K562 (cell line): ENCODE data around the gene SKIDA1. TPM values are rescaled to one million over a fixed set of nuclear protein-coding genes. Genes with fewer than 3 reads are reported as not detected.

ENCODE experiments used
- ATAC-seq: fragments of 200-7000 bp; cut with Tn5 transposase; 3 replicates; pipeline ENCODE4 v1.9.1; 2020; ENCODE audit warnings: moderate library complexity
- BruUV-seq: library from RNA; stranded (reverse); fragments of 400-500 nt; replicated peaks from 2 replicates; lab custom pipeline; 2021; lab: Mats Ljungman, UMichigan
- CTCF ChIA-PET: fragments of 300-600 bp; formaldehyde crosslinking; extraction: SDS; loops from one replicate; lab custom pipeline; 2021; ENCODE audit warnings: low intra/inter-chr PET ratio; lab: Yijun Ruan, JAX
- POLR2A ChIA-PET: fragments of 300-600, 350-650 bp; sonication (Branson Sonifier 250); formaldehyde crosslinking; extraction: SDS; loops from one replicate; lab custom pipeline; 2021; ENCODE audit warnings: antibody characterized with exemption, inconsistent platforms; lab: Yijun Ruan, JAX
- DNase-seq, 4 experiments: peaks; one replicate each; pipeline versions ENCODE4 v3.0.0 to v3.0.0-alpha.2; 2011 to 2018; ENCODE audit warnings: low spot score in 3 of 4, mixed read lengths in 3 of 4; ENCODE audit errors: extremely low read depth in 1 of 4
- FAIRE-seq: peaks from 2 replicates; lab custom pipeline; 2011; peaks lifted over from hg19 to GRCh38; lab: Jason Lieb, UNC
- H2AFZ ChIP-seq: 2 replicates; pipeline ENCODE4 v1.6.0; 2011; ENCODE audit warnings: low read depth, low read length, control low read depth, inconsistent platforms
- H3K27ac ChIP-seq: fragments of 200-600 bp; 3 replicates; pipeline ENCODE4 v1.8.0; 2011; ENCODE audit warnings: low read depth, mild to moderate bottlenecking, control low read depth, inconsistent platforms, low read length, moderate library complexity, mixed read lengths; ENCODE audit errors: extremely low read depth
- H3K27me3 ChIP-seq, 2 experiments: fragments of 300-600 bp in 1 of 2; 2 replicates in 1 of 2; 3 replicates in 1 of 2; pipeline versions ENCODE4 v1.6.0 to v1.8.0; 2011; ENCODE audit warnings: inconsistent platforms in 2 of 2, low read length in 2 of 2, mild to moderate bottlenecking in 1 of 2, mixed read lengths in 1 of 2, moderate library complexity in 1 of 2; ENCODE audit not compliant: control insufficient read depth in 2 of 2, insufficient read depth in 2 of 2
- H3K36me3 ChIP-seq: fragments of 300-600 bp; 3 replicates; pipeline ENCODE4 v1.8.0; 2011; ENCODE audit warnings: mild to moderate bottlenecking, low read length, inconsistent platforms; ENCODE audit not compliant: control insufficient read depth, insufficient read depth
- H3K4me1 ChIP-seq, 2 experiments: fragments of 200-600 bp in 1 of 2; replicated peaks in 1 of 2; 2 replicates in 1 of 2; 3 replicates in 1 of 2; pipeline versions ENCODE4 v1.5.1 to v1.8.0; 2011; ENCODE audit warnings: inconsistent platforms in 2 of 2, low read length in 2 of 2, mild to moderate bottlenecking in 1 of 2, mixed read lengths in 1 of 2, moderate library complexity in 1 of 2; ENCODE audit not compliant: control insufficient read depth in 2 of 2, insufficient read depth in 2 of 2
- H3K4me2 ChIP-seq: 2 replicates; pipeline ENCODE4 v1.6.1; 2011; ENCODE audit warnings: low read length, control low read depth, inconsistent platforms, mixed read lengths; ENCODE audit not compliant: insufficient read depth
- H3K4me3 ChIP-seq: fragments of 200-600 bp; sonication (generic), shearing (Covaris generic); 2 replicates; pipeline ENCODE4 v1.5.1; 2016; ENCODE audit warnings: control low read depth, inconsistent platforms
- H3K79me2 ChIP-seq: fragments of 200-600 bp; 3 replicates; pipeline ENCODE4 v1.8.0; 2011; ENCODE audit warnings: low read length, inconsistent platforms; ENCODE audit not compliant: control insufficient read depth, insufficient read depth
- H3K9ac ChIP-seq, 2 experiments: 2 replicates each; pipeline versions ENCODE4 v1.6.0 to v1.6.1; 2011; ENCODE audit warnings: low read depth in 2 of 2, low read length in 2 of 2, control low read depth in 1 of 2, inconsistent platforms in 1 of 2, mild to moderate bottlenecking in 1 of 2, mixed read lengths in 1 of 2; ENCODE audit not compliant: insufficient read depth in 1 of 2
- H3K9me1 ChIP-seq: one replicate; pipeline ENCODE4 v1.6.0; 2011; ENCODE audit warnings: inconsistent platforms, mild to moderate bottlenecking, low read length, moderate library complexity; ENCODE audit not compliant: control insufficient read depth, insufficient read depth
- H3K9me3 ChIP-seq: replicated peaks from 2 replicates; pipeline ENCODE4 v1.5.1; 2011; ENCODE audit warnings: low read depth, low read length, inconsistent platforms; ENCODE audit not compliant: control insufficient read depth, insufficient read depth
- H4K20me1 ChIP-seq: replicated peaks from 2 replicates; pipeline ENCODE4 v1.6.1; 2011; ENCODE audit warnings: low read length, inconsistent platforms, mixed read lengths; ENCODE audit not compliant: control insufficient read depth, insufficient read depth
- ADNP ChIP-seq: fragments of 200-800 bp; sonication (Bioruptor generic); IDR thresholded peaks from 2 replicates; pipeline ENCODE4 v1.6.1; 2016; ENCODE audit warnings: missing genetic modification characterization, missing compliant biosample characterization
- ATF1 ChIP-seq, 2 experiments: fragments of 450-650 bp in 1 of 2; IDR thresholded peaks; 2 replicates each; pipeline ENCODE4 v1.6.1; 2016; ENCODE audit warnings: missing compliant biosample characterization in 1 of 2, missing genetic modification characterization in 1 of 2
- GATAD2B ChIP-seq: fragments of 450-650 bp; IDR thresholded peaks from 2 replicates; pipeline ENCODE4 v1.6.1; 2017; ENCODE audit warnings: mild to moderate bottlenecking, borderline replicate concordance
- HMGN3 ChIP-seq: IDR thresholded peaks from 2 replicates; pipeline ENCODE4 v1.6.1; 2011; ENCODE audit warnings: borderline replicate concordance, low read depth, mild to moderate bottlenecking, mixed read lengths, low read length; ENCODE audit not compliant: insufficient read length; ENCODE audit errors: extremely low read depth
- HNRNPK ChIP-seq: fragments of 200-400 bp; formaldehyde crosslinking; IDR thresholded peaks from one replicate; pipeline ENCODE4 v1.6.1; 2018; ENCODE audit warnings: mild to moderate bottlenecking, low read depth, low read length; ENCODE audit not compliant: poor library complexity, severe bottlenecking
- KDM1A ChIP-seq, 2 experiments: fragments of 450-650 bp; IDR thresholded peaks; 2 replicates each; pipeline ENCODE4 v1.6.1; 2016; ENCODE audit warnings: mild to moderate bottlenecking in 2 of 2
- NFIC ChIP-seq: fragments of 450-650 bp; IDR thresholded peaks from 2 replicates; pipeline ENCODE4 v1.6.1; 2017; ENCODE audit warnings: mild to moderate bottlenecking, inconsistent platforms
- PML ChIP-seq: IDR thresholded peaks from 2 replicates; pipeline ENCODE4 v1.6.1; 2012; ENCODE audit warnings: low read length, inconsistent platforms
- STAT5A ChIP-seq: IDR thresholded peaks from 2 replicates; pipeline ENCODE4 v1.6.1; 2012; ENCODE audit warnings: low read length, inconsistent platforms, borderline replicate concordance
- SUPT5H ChIP-seq: fragments of 450-650 bp; IDR thresholded peaks from 2 replicates; pipeline ENCODE4 v1.6.1; 2016
- TAF9B ChIP-seq: fragments of 450-650 bp; IDR thresholded peaks from 2 replicates; pipeline ENCODE4 v1.6.1; 2018; ENCODE audit warnings: mild to moderate bottlenecking; ENCODE audit not compliant: partially characterized antibody
- ZC3H4 ChIP-seq: sonication (generic); formaldehyde crosslinking; IDR thresholded peaks from 2 replicates; pipeline ENCODE4 v1.9.0; 2021; ENCODE audit warnings: missing genetic modification reagents, borderline replicate concordance
- ZNF778 ChIP-seq: fragments of 450-650 bp; formaldehyde crosslinking; IDR thresholded peaks from 2 replicates; pipeline ENCODE4 v1.4.0; 2020; ENCODE audit warnings: mild to moderate bottlenecking, moderate library complexity
- WGBS: fragments of 100-300 bp; shearing (Covaris generic); methylation state at CpG from one replicate; pipeline ENCODE4 v1.1.6; 2016; ENCODE audit warnings: low coverage, mixed read lengths; ENCODE audit not compliant: insufficient coverage; ENCODE audit errors: missing lambda C conversion rate; 5-methylcytosine and 5-hydroxymethylcytosine counted together
- in situ Hi-C: fragments of 300-500 bp; cut with MboI; formaldehyde crosslinking; loops from 4 replicates; pipeline ENCODE4 v1.15.0; 2018; ENCODE audit warnings: inconsistent platforms, mixed read lengths
- intact Hi-C: fragments of 100-400 bp; cut with micrococcal nuclease; formaldehyde crosslinking; loops from 2 replicates; pipeline ENCODE4 v1.14.2; 2022
- polyA plus RNA-seq, 8 experiments: library from polyadenylated mRNA; depleted of rRNA in 4 of 8; stranded (reverse) in 5 of 8; unstranded in 3 of 8; fragments of >200 nt; fragmentation: Nextera tagmentation in 2 of 8; fragmentation: Illumina TruSeq in 1 of 8; extraction: Ambion mirVana in 2 of 8; extraction: Trizol in 1 of 8; gene quantifications; 2 replicates each; pipeline versions ENCODE4 v1.2.1 to v1.2.3, GENCODE V29; 2011 to 2014; ENCODE audit warnings: inconsistent platforms in 1 of 8, missing spikeins in 1 of 8
- total RNA-seq, 7 experiments: library from RNA; depleted of rRNA in 6 of 7; stranded (reverse); fragments of >200 nt in 6 of 7; fragmentation: Illumina TruSeq in 2 of 7; extraction: Trizol in 2 of 7; gene quantifications; 2 replicates each; pipeline versions ENCODE4 v1.2.1 to v1.2.3, GENCODE V29; 2011 to 2021; ENCODE audit warnings: low replicate concordance in 1 of 7
- TF ChIP-seq, protein P1 (sequence below): fragments of 450-650 bp; IDR thresholded peaks from 2 replicates; pipeline ENCODE4 v1.6.1; 2017; ENCODE audit warnings: antibody characterized with exemption, mild to moderate bottlenecking

SKIDA1 gene
- total and polyA plus RNA-seq, 9 of the 15 experiments (the other 6 are each of a cell fraction or from before 2014, with no cell fraction given) = 0.05 to 1.1 (median 0.42) TPM

DNA sequence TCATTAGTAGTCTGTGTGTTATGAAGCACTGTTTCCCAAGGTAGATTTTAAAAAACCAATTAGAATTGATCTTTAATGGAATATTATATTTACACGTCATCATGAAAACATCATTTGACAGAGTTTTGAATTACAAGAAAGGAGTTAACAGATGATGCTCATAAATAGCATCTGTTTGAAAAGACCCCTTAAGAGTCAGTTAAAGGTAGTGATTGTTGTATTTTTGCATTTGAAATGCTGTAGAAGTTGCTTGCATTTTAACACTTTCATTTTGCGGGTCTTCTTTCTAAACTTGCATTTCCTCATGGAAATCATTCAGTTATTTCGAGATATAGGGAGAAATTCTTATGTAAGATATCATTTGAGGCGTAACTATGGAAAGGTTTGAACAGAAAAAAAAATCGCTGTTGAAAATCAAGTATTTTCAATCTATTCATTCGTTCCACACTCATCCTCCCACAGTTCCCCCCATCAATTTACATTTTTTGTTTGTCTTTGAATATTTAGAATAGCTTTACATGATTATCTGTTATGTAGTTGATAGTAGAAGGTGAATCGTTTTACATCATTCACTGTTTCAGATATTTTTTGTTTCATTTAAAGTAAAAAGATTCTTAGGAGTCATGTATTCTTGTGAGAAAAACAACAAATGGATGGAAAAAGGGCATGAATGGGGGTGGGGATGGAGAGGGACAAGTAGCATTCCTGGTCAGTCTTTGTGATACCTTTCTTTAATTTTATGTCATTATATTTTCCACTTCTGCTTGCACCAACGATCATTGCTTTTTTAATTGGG is 3.0 kb upstream of the SKIDA1 start:
- peaks cover 7 to 15% of the 10 kb centered on the region in 2 experiments; a peak in 4 of 5 replicates for H3K4me1 ChIP-seq
- no TSS peak for BruUV-seq
- H3K27ac ChIP-seq = peak overlapping the region; percentile 92
- H3K4me3 ChIP-seq = peak overlapping the region; percentile 39
- no peaks in the 10 kb centered on the region for H3K27me3 ChIP-seq
- WGBS = 1% methylated on average over 8 of the region's 8 CpGs
- in situ Hi-C loops = no loop called here
- H3K79me2 ChIP-seq = peaks cover 45% of the 10 kb centered on the region; the same call in 2 of the 3 replicates
- POLR2A ChIA-PET = interaction anchor here (0.5 to 3.1 kb wide), 4 partner anchors 9 to 234 kb away, joined by 4 to 14 read pairs (median 8); no protein-coding TSS in a partner anchor
- H3K9me1 ChIP-seq = no peaks in the 10 kb centered on the region
- H3K36me3 ChIP-seq = no peaks in the 10 kb centered on the region
- DNase-seq = peak in 1 of 4 experiments; percentile 38
- H3K9me3 ChIP-seq = no peaks in the 10 kb centered on the region
- 0 out of 2 replicates have a peak, but pooled peaks have one; percentile 4 for TF ChIP-seq NFIC
- 0 out of 2 replicates have a peak, but pooled peaks have one; percentile 43 for TF ChIP-seq GATAD2B
- TF ChIP-seq ATF1 (CRISPR knock-in tag; IDR thresholded peaks at IDR 0.05) = no peak
- peak; percentile 46 for TF ChIP-seq ATF1 (tag; IDR thresholded peaks at IDR 0.05)
- no peak for TF ChIP-seq ZC3H4 (CRISPR knock-in tag)
- peak; percentile 41 to 62; a peak in 2 of 4 replicates for TF ChIP-seq KDM1A (IDR thresholded peaks at IDR 0.05)
- TF ChIP-seq HNRNPK = peak; percentile 15
- TF ChIP-seq, protein P1, sequence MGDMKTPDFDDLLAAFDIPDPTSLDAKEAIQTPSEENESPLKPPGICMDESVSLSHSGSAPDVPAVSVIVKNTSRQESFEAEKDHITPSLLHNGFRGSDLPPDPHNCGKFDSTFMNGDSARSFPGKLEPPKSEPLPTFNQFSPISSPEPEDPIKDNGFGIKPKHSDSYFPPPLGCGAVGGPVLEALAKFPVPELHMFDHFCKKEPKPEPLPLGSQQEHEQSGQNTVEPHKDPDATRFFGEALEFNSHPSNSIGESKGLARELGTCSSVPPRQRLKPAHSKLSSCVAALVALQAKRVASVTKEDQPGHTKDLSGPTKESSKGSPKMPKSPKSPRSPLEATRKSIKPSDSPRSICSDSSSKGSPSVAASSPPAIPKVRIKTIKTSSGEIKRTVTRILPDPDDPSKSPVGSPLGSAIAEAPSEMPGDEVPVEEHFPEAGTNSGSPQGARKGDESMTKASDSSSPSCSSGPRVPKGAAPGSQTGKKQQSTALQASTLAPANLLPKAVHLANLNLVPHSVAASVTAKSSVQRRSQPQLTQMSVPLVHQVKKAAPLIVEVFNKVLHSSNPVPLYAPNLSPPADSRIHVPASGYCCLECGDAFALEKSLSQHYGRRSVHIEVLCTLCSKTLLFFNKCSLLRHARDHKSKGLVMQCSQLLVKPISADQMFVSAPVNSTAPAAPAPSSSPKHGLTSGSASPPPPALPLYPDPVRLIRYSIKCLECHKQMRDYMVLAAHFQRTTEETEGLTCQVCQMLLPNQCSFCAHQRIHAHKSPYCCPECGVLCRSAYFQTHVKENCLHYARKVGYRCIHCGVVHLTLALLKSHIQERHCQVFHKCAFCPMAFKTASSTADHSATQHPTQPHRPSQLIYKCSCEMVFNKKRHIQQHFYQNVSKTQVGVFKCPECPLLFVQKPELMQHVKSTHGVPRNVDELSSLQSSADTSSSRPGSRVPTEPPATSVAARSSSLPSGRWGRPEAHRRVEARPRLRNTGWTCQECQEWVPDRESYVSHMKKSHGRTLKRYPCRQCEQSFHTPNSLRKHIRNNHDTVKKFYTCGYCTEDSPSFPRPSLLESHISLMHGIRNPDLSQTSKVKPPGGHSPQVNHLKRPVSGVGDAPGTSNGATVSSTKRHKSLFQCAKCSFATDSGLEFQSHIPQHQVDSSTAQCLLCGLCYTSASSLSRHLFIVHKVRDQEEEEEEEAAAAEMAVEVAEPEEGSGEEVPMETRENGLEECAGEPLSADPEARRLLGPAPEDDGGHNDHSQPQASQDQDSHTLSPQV = 0 out of 2 replicates have a peak, but pooled peaks have one; percentile 13
- TF ChIP-seq TAF9B = peak; percentile 21
- no peak for TF ChIP-seq ZNF778 (CRISPR knock-in tag)
- TF ChIP-seq STAT5A = 0 out of 2 replicates have a peak, but pooled peaks have one; percentile 3
- peak; percentile 23 for TF ChIP-seq HMGN3
- TF ChIP-seq SUPT5H = 0 out of 2 replicates have a peak, but pooled peaks have one; percentile 34
- no peak for TF ChIP-seq ADNP (tag)
- TF ChIP-seq PML = peak; percentile 29; the same call in 1 of the 2 replicates
- TF ChIP-seq, all 486 proteins: peak for 11
- Histone ChIP-seq H2AFZ (peak overlapping the region; percentile 61), H4K20me1 (no peaks in the 10 kb centered on the region), H3K9ac (peak overlapping the region in 1 of 2 experiments; percentile 96; a peak in 2 of 4 replicates), H3K4me2 (peak overlapping the region; percentile 77)
- FAIRE-seq (no peak), ATAC-seq (no peak)
- intact Hi-C loops = loop anchor here (5.0 kb wide), 1 partner anchor 789 kb away; the partner anchor contains the start of gene COMMD3
- CTCF ChIA-PET = no interaction called here
